ENCODE results near the gene C19orf25. TPM values are rescaled to one million over a fixed set of nuclear protein-coding genes. Genes with fewer than 3 reads are reported as not detected.

C19orf25 gene
- polyA plus RNA-seq, 3 donors, result 17.0 to 33.0 (median 31.3) TPM

DNA sequence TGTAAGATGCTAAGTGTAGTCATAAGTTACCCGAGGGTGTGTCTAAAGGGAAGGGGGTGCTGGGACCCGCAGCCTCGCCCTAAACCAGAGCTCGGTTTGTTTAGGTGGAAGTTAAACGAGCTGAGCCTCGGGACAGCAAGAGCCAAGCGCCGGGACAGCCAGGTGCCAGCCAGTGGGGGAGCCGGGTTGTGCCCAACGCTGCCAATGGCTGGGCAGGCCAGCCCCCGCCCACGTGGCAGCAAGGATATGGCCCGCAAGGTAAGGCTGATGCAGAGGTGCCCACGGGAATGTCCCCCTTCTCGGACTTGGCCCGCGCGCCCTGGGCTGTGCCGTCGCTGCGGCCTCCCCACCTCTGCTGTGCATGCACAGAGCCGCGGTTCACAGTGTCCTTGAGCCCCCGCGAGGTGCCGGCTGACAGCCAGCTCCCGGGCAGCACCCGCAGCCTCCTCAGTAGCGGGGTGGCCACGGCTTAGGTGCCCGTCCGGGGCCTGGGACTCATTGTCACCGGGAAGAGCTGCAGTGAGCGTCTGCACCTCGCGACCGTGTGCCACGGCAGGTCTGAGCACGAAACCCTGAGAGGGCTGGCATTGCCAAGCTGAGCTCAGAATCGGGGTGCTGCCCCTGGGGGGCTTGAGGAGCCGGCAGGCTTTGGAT is 50.1 kb downstream of the C19orf25 start:
- no peak for DNase-seq (ENCODE audit: extremely low read depth in 1 of 11, low read depth in 9 of 11, low spot score in 4 of 11)

- no peak for DNase-seq (ENCODE audit: extremely low read depth in 1 of 11, low read depth in 9 of 11, low spot score in 4 of 11)
Observed at GRCh38 chr19:1427221-1427920, 51.6 kb downstream of the C19orf25 start.

DNA sequence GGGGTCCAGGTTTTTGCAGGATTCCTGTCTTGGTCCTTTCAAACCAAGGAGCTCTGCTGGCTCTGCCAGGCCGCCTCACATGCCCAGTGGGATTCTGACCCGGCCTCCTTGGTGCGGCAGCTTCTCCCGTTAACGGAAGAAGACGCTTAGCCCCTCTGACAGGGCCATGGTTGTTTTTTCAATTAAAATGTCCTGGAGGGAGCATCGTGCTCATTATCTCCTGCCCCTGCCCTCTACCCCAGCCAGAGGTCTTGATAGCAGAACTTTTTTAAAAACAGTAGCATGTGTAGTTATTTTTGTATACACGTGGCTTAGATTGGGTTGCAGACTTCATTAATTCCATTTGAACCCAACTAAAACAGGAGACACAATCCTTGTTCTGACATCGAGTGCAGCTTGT is 52.3 kb downstream of the C19orf25 start:
- no peak for DNase-seq (ENCODE audit: extremely low read depth in 1 of 11, low read depth in 9 of 11, low spot score in 4 of 11)

DNA sequence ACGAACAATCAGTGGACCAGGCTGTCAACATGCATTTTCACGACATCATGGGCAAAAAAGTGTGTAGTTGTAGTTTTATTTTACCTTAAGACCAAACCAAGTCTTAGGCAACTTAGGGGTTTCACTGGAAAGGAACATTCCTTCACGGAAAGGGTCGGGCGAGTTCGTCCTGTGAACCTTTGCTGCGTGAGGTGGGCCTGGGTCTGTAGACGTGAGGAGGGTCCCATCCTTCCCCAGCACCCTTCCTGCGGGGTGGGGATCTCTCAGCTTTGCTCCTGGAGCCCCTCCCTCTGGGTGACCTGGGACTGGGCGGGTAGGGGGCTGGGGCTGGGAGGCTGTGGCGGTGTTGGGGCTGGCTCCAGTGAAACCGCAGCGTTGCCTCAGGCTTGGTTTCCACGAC is 53.1 kb downstream of the C19orf25 start:
- DNase-seq (ENCODE audit: extremely low read depth in 1 of 11, low read depth in 9 of 11, low spot score in 4 of 11), result no peak

- DNase-seq (ENCODE audit: extremely low read depth in 1 of 11, low read depth in 9 of 11, low spot score in 4 of 11), result no peak
Observed at GRCh38 chr19:1425102-1425837, 53.7 kb downstream of the C19orf25 start.

DNA sequence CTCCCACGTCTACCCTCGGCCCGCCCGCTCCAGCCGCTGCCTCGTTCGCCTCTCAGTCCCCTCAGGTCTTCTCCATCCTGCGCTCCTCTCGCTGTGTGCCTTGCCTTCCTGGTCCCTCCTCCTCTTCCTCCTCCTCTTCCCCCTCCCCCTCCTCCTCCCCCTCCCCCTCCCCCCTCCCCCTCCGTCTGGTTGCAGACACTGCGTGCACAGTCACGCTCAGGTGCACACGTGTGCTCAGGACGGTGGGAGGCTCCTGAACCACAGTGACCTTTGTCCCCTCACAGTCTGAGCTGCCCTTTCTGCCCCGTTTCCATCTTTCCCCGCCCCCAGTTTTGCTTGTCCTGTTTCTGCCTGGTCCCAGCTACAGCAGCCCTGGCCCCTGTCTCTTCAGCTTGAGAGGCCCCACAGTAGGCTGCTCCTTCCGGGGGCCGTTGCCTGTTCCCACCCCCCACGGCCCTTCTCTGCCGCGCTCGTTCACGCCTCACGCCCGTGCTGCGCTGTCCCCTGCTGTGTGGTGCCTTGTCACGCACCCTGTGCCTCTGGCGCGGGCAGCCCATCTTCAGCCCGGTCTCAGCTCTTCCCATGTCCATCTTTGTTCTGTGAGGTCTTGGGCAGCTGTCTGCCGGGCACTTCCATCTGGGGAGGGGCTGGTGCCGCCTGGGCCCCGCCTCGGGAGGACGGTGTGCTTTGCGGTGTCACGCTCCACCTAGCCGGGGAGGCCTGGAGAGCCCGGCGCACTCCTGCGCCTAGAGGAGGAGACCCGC is 54.6 kb downstream of the C19orf25 start:
- DNase-seq (ENCODE audit: extremely low read depth in 1 of 11, low read depth in 9 of 11, low spot score in 4 of 11), result no peak

DNA sequence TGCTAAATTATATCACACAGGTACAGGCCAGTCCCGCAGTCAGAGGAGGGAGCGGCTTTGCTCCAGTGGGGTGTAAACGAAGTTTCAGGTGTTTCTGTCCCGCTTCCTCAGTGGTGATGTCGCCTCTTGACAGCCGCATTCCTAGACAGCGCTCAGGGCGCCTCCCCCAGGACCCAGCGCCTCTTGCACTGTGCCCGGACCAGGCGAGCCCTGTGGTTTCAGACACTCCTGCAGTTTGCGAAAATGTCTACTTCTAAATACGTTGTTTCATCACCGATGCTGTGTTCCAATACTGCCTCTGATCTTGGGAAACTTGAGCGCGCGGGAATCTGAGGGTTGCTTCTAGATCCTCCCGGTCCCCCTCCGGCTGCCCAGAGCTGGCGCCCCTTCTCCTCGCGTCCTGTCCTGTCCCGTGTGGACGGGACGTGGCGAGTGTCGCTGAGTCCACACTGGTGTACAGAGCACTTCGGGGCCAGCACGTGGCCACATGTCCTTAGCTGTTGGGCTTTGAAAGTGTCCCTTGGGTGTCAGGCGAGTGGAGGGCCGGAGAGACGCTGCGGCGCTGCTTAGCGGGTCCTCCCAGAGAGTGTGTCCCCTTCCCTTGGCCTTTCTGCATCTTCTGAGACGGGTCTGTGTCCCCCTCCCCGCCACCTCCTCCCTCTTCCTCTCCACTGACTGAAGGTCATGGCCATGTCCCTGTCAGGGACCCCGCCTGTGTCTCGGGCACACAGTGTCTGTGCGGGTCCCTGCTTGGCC is 55.4 kb downstream of the C19orf25 start:
- DNase-seq (ENCODE audit: extremely low read depth in 1 of 11, low read depth in 9 of 11, low spot score in 4 of 11), result no peak

Other genes with a start within 250 kb of the C19orf25 start
- 1 to 10 TPM; 1.5 to 8.7 (median 2.0) TPM for gene CBARP, start 241.2 kb downstream of the C19orf25 start, polyA plus RNA-seq (ENCODE audit: insufficient read length in 3 of 3)
- 100 to 1,000 TPM in 2 of 3 donors, 10 to 100 TPM in 1; 82.2 to 145 (median 129) TPM for gene ATP5F1D, start 237.5 kb downstream of the C19orf25 start, polyA plus RNA-seq (ENCODE audit: insufficient read length in 3 of 3)
- gene MIDN, start 230.6 kb downstream of the C19orf25 start, polyA plus RNA-seq (ENCODE audit: insufficient read length in 3 of 3), result 10 to 100 TPM; 42.1 to 70.7 (median 67.6) TPM
- 100 to 1,000 TPM; 803 to 982 (median 849) TPM for gene CIRBP, start 209.9 kb downstream of the C19orf25 start, polyA plus RNA-seq (ENCODE audit: insufficient read length in 3 of 3)
- gene FAM174C, start 203.7 kb downstream of the C19orf25 start, polyA plus RNA-seq (ENCODE audit: insufficient read length in 3 of 3), result 10 to 100 TPM; 14.8 to 25.6 (median 21.3) TPM
- 1 to 10 TPM; 1.5 to 3.8 (median 3.6) TPM for gene EFNA2, start 193.3 kb downstream of the C19orf25 start, polyA plus RNA-seq (ENCODE audit: insufficient read length in 3 of 3)
- gene NDUFS7, start 95.3 kb downstream of the C19orf25 start, polyA plus RNA-seq (ENCODE audit: insufficient read length in 3 of 3), result 10 to 100 TPM; 39.5 to 84.1 (median 76.6) TPM
- gene GAMT, start 77.7 kb downstream of the C19orf25 start, polyA plus RNA-seq (ENCODE audit: insufficient read length in 3 of 3), result 10 to 100 TPM; 25.6 to 39.6 (median 37.4) TPM
- gene DAZAP1, start 71.6 kb downstream of the C19orf25 start, polyA plus RNA-seq (ENCODE audit: insufficient read length in 3 of 3), result 100 to 1,000 TPM in 1 of 3 donors, 10 to 100 TPM in 2; 79.6 to 103 (median 90.2) TPM
- gene RPS15, start 40.8 kb downstream of the C19orf25 start, polyA plus RNA-seq (ENCODE audit: insufficient read length in 3 of 3), result 100 to 1,000 TPM; 587 to 892 (median 766) TPM
- gene APC2, start 29.1 kb downstream of the C19orf25 start, polyA plus RNA-seq (ENCODE audit: insufficient read length in 3 of 3), result 1 to 10 TPM; 1.2 to 1.9 (median 1.5) TPM
- gene PCSK4, start 11.1 kb upstream of the C19orf25 start, polyA plus RNA-seq (ENCODE audit: insufficient read length in 3 of 3), result 10 to 100 TPM in 1 of 3 donors, 1 to 10 TPM in 2; 4.4 to 11.4 (median 7.8) TPM
- gene REEP6, start 12.0 kb upstream of the C19orf25 start, polyA plus RNA-seq (ENCODE audit: insufficient read length in 3 of 3), result 10 to 100 TPM; 14.5 to 28.1 (median 23.8) TPM
- 1 to 10 TPM in 1 of 3 donors, under 1 TPM in 2; 0.47 to 1.2 (median 0.62) TPM for gene ADAMTSL5, start 33.8 kb upstream of the C19orf25 start, polyA plus RNA-seq (ENCODE audit: insufficient read length in 3 of 3)
- under 1 TPM; 0.11 to 0.45 (median 0.14) TPM for gene PLK5, start 44.9 kb upstream of the C19orf25 start, polyA plus RNA-seq (ENCODE audit: insufficient read length in 3 of 3)
- 10 to 100 TPM; 19.3 to 33.9 (median 28.2) TPM for gene MEX3D, start 89.1 kb upstream of the C19orf25 start, polyA plus RNA-seq (ENCODE audit: insufficient read length in 3 of 3)
- 10 to 100 TPM; 41.3 to 77.7 (median 68.6) TPM for gene MBD3, start 113.7 kb upstream of the C19orf25 start, polyA plus RNA-seq (ENCODE audit: insufficient read length in 3 of 3)
- gene UQCR11, start 126.2 kb upstream of the C19orf25 start, polyA plus RNA-seq (ENCODE audit: insufficient read length in 3 of 3), result 100 to 1,000 TPM in 2 of 3 donors, 10 to 100 TPM in 1; 86.1 to 129 (median 121) TPM
- gene TCF3, start 173.4 kb upstream of the C19orf25 start, polyA plus RNA-seq (ENCODE audit: insufficient read length in 3 of 3), result 100 to 1,000 TPM in 2 of 3 donors, 10 to 100 TPM in 1; 90.7 to 131 (median 105) TPM

Data from renal cortex interstitium (tissue), 11 donors.